CD4-positive, alpha-beta T cell treated with Interleukin-2 at 100 ng/mL for 4 hours (primary cell): Measurements from ENCODE around the gene TSPY9.
"Not testable (repeated sequence)": the region's sequence is repeated elsewhere in the genome, so short reads cannot be mapped to it uniquely, and the experiment has no call there.

ENCODE experiments used
- DNase-seq: peaks from one replicate; pipeline ENCODE4 v3.0.0-alpha.2; 2020; ENCODE audit warnings: low spot score

Gene TSPY9

GRCh38 chrY:9486967-9487366 is at the start of gene TSPY9:
TSS of gene TSPY9 (plus strand) at chrY:9487267. CDS start at chrY:9487313, 46 bp downstream.
- not testable (repeated sequence) for DNase-seq

- DNase-seq: not testable (repeated sequence)
These were observed 20.4 kb upstream of the TSPY9 start, which contains the start of gene TSPY1 for GRCh38 chrY:9466655-9467054. TSS of gene TSPY1 (plus strand) at chrY:9466955. CDS start at chrY:9467001, 46 bp downstream.

GRCh38 chrY:9504396-9504795 is 17.3 kb downstream of the TSPY9 start:
- not testable (repeated sequence) for DNase-seq

GRCh38 chrY:9516287-9516686 is 29.2 kb downstream of the TSPY9 start:
- DNase-seq: not testable (repeated sequence)

GRCh38 chrY:9527580-9527979 is 40.5 kb downstream of the TSPY9 start, which contains the start of gene TSPY10:
TSS of gene TSPY10 (plus strand) at chrY:9527880. CDS start at chrY:9527926, 46 bp downstream.
- DNase-seq: not testable (repeated sequence)
